Neural cell (in vitro differentiated cells): Measurements from ENCODE around the gene CTDP1. TPM values are rescaled to one million over a fixed set of nuclear protein-coding genes. Genes with fewer than 3 reads are reported as not detected.

Experiments
- H2AFZ ChIP-seq: fragments of 200-600, 300-800 bp; sonication (generic), shearing (Covaris generic); 2 replicates; pipeline ENCODE4 v1.6.0; 2014; ENCODE audit warnings: low read depth, mild to moderate bottlenecking, antibody characterized with exemption, low read length, moderate library complexity
- H3F3A ChIP-seq: fragments of 200-600 bp; shearing (Covaris generic); 2 replicates; pipeline ENCODE4 v1.6.1; 2016; ENCODE audit warnings: mild to moderate bottlenecking, moderate library complexity, mixed read lengths, antibody characterized with exemption, low read length; ENCODE audit not compliant: insufficient read depth, poor library complexity, severe bottlenecking
- H3K27ac ChIP-seq: fragments of 200-600, 300-800 bp; sonication (generic), shearing (Covaris generic); 2 replicates; pipeline ENCODE4 v1.5.1; 2014; ENCODE audit warnings: mild to moderate bottlenecking, low read length, moderate library complexity
- H3K27me3 ChIP-seq: fragments of 300-800, 200-600 bp; sonication (generic), shearing (Covaris generic); 2 replicates; pipeline ENCODE4 v1.6.0; 2014; ENCODE audit warnings: mild to moderate bottlenecking, low read depth, low read length, moderate library complexity; ENCODE audit not compliant: insufficient read depth
- H3K36me3 ChIP-seq: fragments of 300-800, 200-600 bp; sonication (generic), shearing (Covaris generic); 2 replicates; pipeline ENCODE4 v1.5.1; 2014; ENCODE audit warnings: mild to moderate bottlenecking, antibody characterized with exemption, low read length, moderate library complexity; ENCODE audit not compliant: insufficient read depth
- H3K4me2 ChIP-seq: fragments of 300-800, 200-600 bp; sonication (generic), shearing (Covaris generic); 2 replicates; pipeline ENCODE4 v1.6.0; 2014; ENCODE audit warnings: mild to moderate bottlenecking, low read length
- H3K4me3 ChIP-seq: fragments of 300-800, 200-600 bp; sonication (generic), shearing (Covaris generic); 2 replicates; pipeline ENCODE4 v1.5.1; 2014; ENCODE audit warnings: mild to moderate bottlenecking, low read length, moderate library complexity
- H3K79me2 ChIP-seq: fragments of 200-600 bp; shearing (Covaris generic); replicated peaks from 2 replicates; pipeline ENCODE4 v1.6.0; 2014; ENCODE audit warnings: mild to moderate bottlenecking, low read length, moderate library complexity; ENCODE audit not compliant: insufficient read depth
- H3K9ac ChIP-seq: fragments of 300-800, 200-600 bp; sonication (generic), shearing (Covaris generic); 2 replicates; pipeline ENCODE4 v1.6.1; 2016; ENCODE audit warnings: mild to moderate bottlenecking, low read length, mixed read lengths
- H3K9me2 ChIP-seq: fragments of 200-600 bp; shearing (Covaris generic); 2 replicates; pipeline ENCODE4 v1.6.1; 2016; ENCODE audit warnings: mild to moderate bottlenecking, low read length, mixed read lengths; ENCODE audit not compliant: insufficient read depth
- H3K9me3 ChIP-seq: fragments of 200-600, 300-800 bp; sonication (generic), shearing (Covaris generic); 2 replicates; pipeline ENCODE4 v1.6.1; 2016; ENCODE audit warnings: mild to moderate bottlenecking, mixed run types, low read length, moderate library complexity, mixed read lengths
- H4K20me1 ChIP-seq: fragments of 200-600 bp; shearing (Covaris generic); 2 replicates; pipeline ENCODE4 v1.6.1; 2016; ENCODE audit warnings: mild to moderate bottlenecking, mixed run types; ENCODE audit not compliant: insufficient read depth
- CTCF ChIP-seq: fragments of 450-650 bp; IDR thresholded peaks from 2 replicates; pipeline ENCODE4 v1.5.1; 2014; ENCODE audit warnings: antibody characterized with exemption, mild to moderate bottlenecking, moderate library complexity; ENCODE audit not compliant: poor library complexity, severe bottlenecking
- EP300 ChIP-seq: fragments of 450-650 bp; conservative IDR thresholded peaks from 2 replicates; pipeline ENCODE4 v1.6.1; 2014; ENCODE audit warnings: antibody characterized with exemption, mild to moderate bottlenecking, moderate library complexity; ENCODE audit not compliant: poor library complexity, severe bottlenecking
- EZH2 ChIP-seq: fragments of 200-600, 300-800 bp; shearing (Covaris generic), sonication (generic); IDR thresholded peaks from 2 replicates; pipeline ENCODE4 v1.6.1; 2014; ENCODE audit warnings: antibody characterized with exemption, low read length, borderline replicate concordance, mild to moderate bottlenecking; ENCODE audit not compliant: insufficient read depth, poor library complexity, severe bottlenecking
- MXI1 ChIP-seq: fragments of 450-650 bp; conservative IDR thresholded peaks from 2 replicates; pipeline ENCODE4 v1.6.1; 2014; ENCODE audit warnings: antibody characterized with exemption, mild to moderate bottlenecking; ENCODE audit not compliant: poor library complexity, severe bottlenecking
- POLR2AphosphoS5 ChIP-seq: IDR thresholded peaks from 2 replicates; pipeline ENCODE4 v1.6.1; 2012
- RAD21 ChIP-seq: fragments of 450-650 bp; conservative IDR thresholded peaks from 2 replicates; pipeline ENCODE4 v1.6.1; 2014; ENCODE audit warnings: antibody characterized with exemption, mild to moderate bottlenecking, moderate library complexity
- REST ChIP-seq: IDR thresholded peaks from 2 replicates; pipeline ENCODE4 v1.6.1; 2012; ENCODE audit warnings: borderline replicate concordance
- SMC3 ChIP-seq: fragments of 450-650 bp; conservative IDR thresholded peaks from 2 replicates; pipeline ENCODE4 v1.6.1; 2014; ENCODE audit warnings: antibody characterized with exemption, mild to moderate bottlenecking, moderate library complexity; ENCODE audit not compliant: poor library complexity
- TAF1 ChIP-seq: IDR thresholded peaks from 2 replicates; pipeline ENCODE4 v1.6.1; 2012; ENCODE audit warnings: low read depth
- polyA plus RNA-seq: library from polyadenylated mRNA; depleted of rRNA; stranded (reverse); fragments of >200 nt; gene quantifications from 2 replicates; pipeline ENCODE4 v1.2.3, GENCODE V29; 2014

CTDP1 gene
- polyA plus RNA-seq, 1 donor from 2014 or later: 22.3 TPM

GRCh38 chr18:79735071-79735980, 55.7 kb downstream of the CTDP1 start:
- TF ChIP-seq RAD21: no peak
- TF ChIP-seq SMC3: no peak
- TF ChIP-seq EP300: no peak
- TF ChIP-seq EZH2: no peak
- no peak for TF ChIP-seq TAF1
- no peak for TF ChIP-seq REST
- no peak for TF ChIP-seq CTCF
- no peak for TF ChIP-seq POLR2AphosphoS5
- no peak for TF ChIP-seq MXI1
- Histone ChIP-seq H3F3A (no peaks in the 10 kb centered on the region), H3K79me2 (no peaks in the 10 kb centered on the region), H3K9me2 (no peaks in the 10 kb centered on the region), H3K36me3 (peaks cover 23% of the 10 kb centered on the region), H2AFZ (no peak overlapping the region), H4K20me1 (no peaks in the 10 kb centered on the region), H3K27me3 (no peaks in the 10 kb centered on the region), H3K27ac (no peak overlapping the region), H3K4me2 (no peak overlapping the region), H3K9ac (no peak overlapping the region), H3K4me3 (no peak overlapping the region), H3K9me3 (peaks cover 9% of the 10 kb centered on the region)

GRCh38 chr18:79736230-79736629, 56.6 kb downstream of the CTDP1 start:
- H3K36me3 ChIP-seq: peaks cover 18% of the 10 kb centered on the region
- TF ChIP-seq POLR2AphosphoS5 (no peak), CTCF (no peak), EP300 (no peak), EZH2 (no peak), MXI1 (no peak), REST (no peak), SMC3 (no peak), TAF1 (no peak), RAD21 (no peak)
- H3K27ac ChIP-seq: no peak overlapping the region
- no peaks in the 10 kb centered on the region for H4K20me1 ChIP-seq
- no peaks in the 10 kb centered on the region for H3K79me2 ChIP-seq
- H3K9ac ChIP-seq: no peak overlapping the region
- no peak overlapping the region for H3K4me3 ChIP-seq
- H3K4me2 ChIP-seq: no peak overlapping the region
- H3K9me2 ChIP-seq: no peaks in the 10 kb centered on the region
- no peaks in the 10 kb centered on the region for H3K27me3 ChIP-seq
- peaks cover 9% of the 10 kb centered on the region for H3K9me3 ChIP-seq
- H2AFZ ChIP-seq: no peak overlapping the region
- H3F3A ChIP-seq: no peaks in the 10 kb centered on the region
